T-helper 22 cell (primary cell): ENCODE measurements around the gene MRPS9.

ENCODE experiments used
- DNase-seq: peaks from one replicate; pipeline ENCODE4 v3.0.0-alpha.2; 2020; ENCODE audit warnings: low read depth

MRPS9 gene

DNA sequence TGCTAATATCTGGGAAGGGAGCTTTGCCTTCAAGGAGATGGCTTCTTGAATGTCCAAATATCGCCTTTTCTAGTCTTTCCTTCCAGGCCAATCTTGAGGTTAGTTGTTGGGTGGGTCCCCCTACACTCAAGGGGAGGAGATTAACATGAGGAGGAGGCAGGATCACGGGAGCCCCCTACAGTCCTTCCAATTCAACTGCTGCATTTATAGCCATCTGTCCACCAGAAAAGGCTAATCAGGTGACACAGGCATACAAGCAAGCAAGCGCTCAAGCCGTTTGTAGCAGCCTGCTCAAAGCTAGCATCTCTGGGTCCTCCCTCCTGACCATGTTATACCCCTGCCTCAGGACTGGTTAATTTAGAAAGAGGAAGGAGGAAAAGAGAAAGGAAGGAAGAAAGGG, 87.6 kb downstream of the MRPS9 start:
- no peak for DNase-seq

DNA sequence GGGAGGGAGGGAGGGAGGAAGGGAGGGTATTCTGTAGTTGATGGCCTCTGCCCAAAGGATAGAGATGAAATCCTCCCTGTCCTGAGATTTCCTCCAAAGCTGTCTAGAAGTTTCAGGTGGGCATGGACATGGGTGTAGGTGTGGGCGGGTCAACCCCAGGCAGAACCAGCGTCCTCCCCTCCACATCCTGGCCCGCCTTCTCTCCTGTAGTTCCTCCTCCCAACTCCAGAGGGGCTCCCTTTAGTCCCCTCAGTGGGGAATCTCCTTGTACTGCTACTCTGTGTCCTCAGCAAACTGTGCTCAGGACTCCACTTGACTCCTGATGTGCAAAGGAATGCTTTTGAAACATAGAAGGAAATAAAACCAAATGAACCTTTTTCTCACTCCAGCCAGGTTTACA, 88.1 kb downstream of the MRPS9 start:
- no peak for DNase-seq

DNA sequence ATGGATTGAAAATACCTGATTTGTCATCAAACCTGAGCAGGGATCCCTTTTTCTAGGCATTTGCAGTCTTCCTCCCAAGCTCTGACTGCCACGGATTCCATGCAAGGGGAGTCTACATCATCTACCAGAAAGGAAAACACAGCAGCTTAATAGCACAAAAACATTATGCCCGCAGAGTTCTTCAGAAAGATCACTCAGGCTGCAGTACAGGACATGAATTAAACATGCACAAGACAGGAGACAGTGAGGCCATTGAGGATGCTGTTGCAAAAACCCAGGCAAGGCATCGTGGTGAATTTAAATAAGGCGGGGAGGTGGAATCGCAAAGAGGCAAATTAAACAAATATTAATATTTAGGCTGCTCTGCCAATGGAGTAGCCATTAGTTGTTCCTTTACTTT, 88.5 kb downstream of the MRPS9 start:
- DNase-seq = no peak

DNA sequence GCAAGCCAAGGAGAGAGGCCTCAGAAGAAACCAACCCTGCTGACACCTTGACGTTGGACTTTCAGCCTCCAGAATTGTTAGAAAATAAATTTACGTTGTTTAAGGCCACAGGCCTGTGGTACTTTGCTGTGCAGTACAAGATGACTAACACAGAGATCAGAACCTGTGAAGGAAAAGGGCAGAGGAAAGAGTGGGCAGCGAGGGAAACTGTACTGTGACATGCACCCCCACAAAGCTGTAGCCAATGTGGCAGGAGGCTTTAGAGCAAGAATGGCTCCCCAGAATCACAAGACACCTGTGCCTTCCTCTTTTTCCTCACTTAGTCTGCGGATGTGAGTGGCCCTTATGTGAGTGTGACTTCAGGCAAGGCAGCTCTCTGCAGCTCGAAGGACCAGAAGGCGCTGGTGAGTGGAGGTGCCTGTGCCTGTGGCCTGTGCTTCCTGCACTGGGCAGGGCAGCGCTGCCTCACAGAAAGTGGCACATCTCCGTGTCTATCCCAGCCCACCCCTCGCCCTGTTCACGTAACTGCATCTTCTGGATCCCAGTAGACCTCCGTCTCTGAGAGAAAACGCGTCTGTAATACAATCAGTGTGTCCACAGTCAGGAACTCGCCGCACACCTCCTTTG, 89.5 kb downstream of the MRPS9 start:
- DNase-seq = no peak

DNA sequence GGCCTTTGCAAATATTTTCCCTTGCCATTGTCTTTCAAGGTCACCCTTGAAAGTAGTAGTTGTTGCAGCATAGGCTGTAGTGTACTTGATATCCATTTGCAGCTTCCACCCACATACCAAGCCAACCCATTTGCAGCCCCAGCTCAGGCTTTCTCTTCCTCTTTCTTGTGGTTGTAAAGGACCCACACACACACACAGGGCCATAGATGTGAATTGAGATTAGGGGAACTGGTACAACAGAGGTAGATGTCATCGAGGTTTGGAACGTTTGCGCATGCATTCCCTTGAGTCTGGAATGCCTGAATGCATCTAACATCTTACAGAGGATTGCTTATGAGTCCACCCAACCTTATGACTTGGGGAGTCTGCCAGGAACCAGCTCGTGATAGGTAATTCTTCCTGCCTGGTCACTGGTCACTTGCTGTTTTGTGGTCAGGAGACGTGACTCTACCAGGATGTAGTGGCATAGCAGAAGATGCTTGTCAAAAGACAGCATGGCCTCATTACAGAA, 91.9 kb downstream of the MRPS9 start:
- DNase-seq = no peak

DNA sequence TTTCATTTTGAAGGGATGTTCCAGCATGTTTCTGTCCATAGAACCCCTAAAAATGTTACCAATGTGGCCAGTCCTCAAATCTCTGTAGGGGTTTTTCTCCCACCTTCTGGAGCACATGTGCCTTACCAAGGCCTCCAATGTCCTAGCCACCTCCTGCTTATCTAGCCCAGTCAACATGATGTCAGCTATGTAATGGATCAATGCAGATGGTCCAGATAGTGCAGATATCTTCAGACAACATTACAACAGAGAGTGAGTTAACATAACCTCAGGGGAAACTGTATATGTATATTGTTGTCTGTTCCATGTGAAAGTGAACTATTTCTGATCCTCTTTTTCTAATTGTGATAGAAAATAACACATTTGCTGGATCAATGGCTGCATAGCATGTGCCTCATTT, 92.7 kb downstream of the MRPS9 start:
- DNase-seq = no peak

DNA sequence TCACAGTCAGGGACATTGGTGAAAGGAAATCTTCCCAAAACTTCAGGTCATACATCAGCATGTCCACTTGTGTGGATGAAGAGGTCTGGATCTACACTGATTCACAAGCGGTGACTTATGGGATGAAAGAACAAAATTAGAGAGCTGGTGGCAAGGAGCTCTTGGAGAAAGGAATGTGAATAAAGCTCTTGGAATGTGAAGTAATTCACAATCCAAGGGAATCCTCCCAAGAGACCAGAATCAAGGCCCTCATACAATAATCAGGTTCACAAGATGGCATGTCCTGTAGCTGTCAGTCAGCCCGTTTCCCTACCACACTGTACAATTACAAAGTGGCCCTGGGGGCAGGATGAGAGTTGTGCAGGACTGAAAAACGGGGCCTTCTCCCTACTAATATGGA, 96.2 kb downstream of the MRPS9 start:
- DNase-seq = no peak

DNA sequence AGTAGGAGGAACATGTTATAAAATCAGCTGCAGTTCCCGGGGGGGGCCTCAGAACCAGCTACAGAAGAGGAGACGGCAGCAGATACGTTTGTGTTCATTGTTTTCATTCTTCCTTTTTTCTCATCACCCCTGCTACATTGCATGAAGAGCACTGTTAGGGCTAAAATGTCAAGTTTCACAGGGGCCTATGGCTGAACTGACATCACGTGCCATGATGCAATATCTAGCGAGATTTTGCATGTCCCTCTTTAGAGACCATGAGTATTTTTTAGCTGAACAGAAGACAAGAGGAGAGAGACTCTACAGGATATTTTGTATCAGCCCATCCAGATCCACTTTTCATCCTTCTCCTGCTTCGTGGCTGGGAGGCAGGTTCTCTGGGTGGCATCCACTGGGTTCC, 97.6 kb downstream of the MRPS9 start:
- DNase-seq = no peak

DNA sequence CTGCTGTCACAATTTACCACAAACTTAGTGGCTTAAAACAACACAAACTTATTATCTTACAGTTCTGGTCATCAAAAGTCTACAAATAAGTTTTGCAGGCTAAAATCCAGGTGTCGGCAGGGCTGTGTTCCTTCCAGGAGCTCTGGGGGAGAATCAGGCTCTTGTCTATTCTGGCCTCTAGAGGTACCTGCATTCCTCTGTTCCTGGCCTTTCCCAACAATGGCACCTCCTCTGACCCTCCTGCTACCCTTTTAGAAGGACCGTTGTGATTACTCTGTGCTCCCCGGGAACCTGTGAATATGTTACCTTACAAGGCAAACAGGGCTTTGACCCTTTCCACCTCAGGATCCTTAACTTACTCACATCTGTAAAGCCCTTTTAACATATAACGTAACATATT, 98.5 kb downstream of the MRPS9 start:
- no peak for DNase-seq

DNA sequence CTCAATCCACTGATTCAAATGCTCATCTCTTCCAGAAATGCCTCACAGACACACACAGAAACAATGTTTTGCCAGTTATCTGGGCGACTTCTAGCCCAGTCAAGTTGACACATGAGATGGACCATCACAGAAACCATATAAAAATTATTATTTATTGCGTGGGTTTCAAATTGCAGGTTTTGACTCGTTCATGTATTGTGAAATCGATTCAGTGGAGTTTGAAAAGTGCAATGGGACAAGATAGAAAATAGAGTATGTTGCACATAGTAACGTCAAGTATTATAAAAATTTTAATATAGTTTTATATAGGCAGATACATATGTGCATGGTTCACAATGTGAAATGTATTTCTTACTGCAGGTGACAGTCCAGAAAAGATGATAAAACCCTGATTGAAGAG, 100.8 kb downstream of the MRPS9 start:
- no peak for DNase-seq

DNA sequence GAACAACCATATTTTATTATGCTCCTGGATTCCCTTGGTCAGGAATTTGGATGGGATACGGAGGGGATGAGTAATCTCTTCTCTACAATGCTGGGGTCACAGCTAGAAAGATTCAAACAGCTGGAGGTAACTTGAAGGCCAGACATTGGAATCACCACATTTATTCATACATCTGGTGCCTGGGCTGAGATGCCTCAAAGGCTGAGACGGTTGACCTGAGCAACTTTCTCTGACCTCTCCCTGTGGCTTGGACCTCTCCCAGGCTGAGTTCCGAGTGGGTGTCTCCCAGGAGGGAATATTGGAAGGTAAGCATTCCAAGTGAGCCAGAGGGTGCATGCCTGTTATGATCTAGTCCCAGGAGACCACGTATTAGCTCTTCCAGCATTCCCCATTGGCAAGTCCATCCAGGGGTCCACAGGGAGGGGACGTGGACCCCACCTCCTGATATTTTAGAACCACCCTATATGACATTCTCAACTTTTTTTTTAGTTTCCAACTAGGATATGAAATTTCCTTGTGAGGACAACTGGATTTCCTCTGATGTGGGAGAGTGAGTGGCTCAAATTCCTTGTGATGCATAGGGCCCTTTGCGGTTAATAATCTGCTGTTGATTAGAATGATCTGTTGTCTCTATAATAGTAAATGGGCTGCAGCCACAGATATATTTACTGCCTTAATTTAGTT, 101.8 kb downstream of the MRPS9 start:
- no peak for DNase-seq

DNA sequence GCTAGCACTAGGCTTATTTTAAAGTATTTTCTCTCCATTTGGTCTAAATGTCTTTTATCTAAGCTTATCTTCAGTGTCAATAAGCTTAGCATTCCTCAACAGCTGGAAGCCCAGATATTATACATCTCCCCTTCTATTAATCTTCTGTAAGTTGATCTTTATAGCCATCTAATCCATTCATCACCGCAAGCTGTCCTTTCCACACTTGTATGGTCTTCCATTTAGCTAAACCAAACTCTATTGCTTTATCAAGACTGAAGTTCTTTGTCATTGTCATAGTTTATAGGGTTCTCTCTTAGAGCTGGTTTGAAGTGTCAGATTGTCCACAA, 102.3 kb downstream of the MRPS9 start:
- DNase-seq = no peak

DNA sequence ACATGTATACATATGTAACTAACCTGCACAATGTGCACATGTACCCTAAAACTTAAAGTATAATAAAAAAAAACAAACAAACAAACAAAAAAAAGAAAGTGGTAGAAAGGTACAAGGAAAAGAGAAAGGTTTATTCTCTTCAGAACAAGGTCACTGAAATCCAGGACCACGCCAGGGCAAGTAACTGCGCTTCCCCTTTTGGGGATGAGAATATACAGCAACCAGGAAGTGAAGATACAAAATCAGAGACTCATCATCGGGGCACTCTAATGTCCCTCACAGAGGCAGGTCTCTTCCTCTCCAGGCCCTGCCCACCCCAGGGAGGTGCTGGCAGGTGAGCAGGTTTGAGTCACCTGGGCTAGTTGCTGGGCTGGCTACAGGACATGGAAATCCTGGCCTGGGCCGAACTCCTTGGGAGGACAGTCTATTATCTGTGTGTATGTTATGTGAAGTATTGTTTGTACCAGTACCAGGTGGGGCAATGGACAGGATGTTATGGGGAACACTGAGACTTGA, 103.3 kb downstream of the MRPS9 start:
- no peak for DNase-seq

DNA sequence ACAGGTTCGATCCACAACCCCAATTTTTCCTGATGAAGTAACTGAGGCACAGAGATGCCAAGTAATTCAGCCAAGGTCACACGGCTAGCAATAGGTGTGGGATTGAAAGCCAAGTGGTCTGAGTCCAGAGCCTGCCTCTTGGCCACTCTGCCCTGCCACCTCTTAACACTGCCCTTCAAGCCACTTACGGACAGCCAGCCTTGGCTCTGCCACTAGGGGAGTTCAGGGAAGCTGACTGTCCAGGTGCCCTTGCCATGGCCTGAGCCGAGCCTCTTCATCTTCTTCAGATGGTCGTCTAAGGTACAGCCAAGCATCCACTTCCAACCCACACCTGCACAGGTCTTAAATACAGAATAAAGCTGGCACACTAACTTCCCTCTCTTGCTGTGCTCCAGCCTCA, 104.4 kb downstream of the MRPS9 start:
- DNase-seq = no peak

DNA sequence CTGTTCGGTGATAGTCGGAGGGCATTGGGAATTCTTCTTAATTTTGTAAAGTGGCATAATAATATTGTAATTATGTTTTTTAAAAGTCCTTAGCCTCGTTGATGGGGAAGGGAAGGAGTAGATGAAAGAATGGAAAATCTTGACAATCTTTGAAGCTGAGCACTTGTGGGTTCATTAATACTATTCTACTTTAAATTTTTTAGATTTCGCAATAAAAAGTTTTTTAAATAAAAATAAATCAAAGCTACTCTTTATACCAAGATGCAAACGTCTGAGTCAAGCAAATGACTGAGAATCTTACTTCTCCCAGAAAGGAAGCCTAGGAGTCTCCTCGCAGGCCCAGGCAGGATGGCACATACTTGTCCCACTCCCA, 105.2 kb downstream of the MRPS9 start:
- DNase-seq = no peak

DNA sequence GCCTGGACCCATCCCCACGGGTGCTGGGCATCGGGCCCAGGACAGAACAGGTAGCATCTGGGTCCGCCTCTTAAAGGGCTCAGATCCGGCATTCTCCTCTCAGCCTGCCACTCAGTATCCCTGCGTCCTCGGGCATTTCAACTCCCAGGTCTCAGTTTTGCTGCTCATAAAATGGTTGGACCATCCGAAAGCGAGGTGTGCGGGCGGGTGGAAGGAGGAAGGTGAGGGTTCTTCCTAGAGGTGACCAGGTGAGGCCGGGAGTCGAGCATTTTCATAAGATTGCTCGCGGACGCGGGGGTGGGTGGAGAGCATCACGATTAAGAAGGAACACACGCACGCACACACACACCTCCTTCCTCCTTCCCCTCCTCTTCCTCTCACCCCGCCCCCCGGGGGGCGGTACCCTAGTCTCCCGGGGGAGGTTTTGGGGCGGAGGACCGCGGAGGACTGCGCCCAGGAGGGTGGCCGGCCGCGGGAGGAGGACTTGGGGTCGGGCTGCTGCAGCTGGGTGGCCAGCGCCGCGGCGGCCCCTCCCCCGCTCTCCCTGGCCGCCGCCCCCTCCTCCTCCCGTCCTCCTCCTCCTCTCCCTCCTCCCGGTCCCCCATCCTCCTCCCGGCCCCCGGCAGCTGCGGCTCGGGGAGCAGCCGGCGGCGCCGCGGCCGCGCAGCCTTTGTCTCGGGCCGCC, 105.7 kb downstream of the MRPS9 start:
- DNase-seq = no peak

DNA sequence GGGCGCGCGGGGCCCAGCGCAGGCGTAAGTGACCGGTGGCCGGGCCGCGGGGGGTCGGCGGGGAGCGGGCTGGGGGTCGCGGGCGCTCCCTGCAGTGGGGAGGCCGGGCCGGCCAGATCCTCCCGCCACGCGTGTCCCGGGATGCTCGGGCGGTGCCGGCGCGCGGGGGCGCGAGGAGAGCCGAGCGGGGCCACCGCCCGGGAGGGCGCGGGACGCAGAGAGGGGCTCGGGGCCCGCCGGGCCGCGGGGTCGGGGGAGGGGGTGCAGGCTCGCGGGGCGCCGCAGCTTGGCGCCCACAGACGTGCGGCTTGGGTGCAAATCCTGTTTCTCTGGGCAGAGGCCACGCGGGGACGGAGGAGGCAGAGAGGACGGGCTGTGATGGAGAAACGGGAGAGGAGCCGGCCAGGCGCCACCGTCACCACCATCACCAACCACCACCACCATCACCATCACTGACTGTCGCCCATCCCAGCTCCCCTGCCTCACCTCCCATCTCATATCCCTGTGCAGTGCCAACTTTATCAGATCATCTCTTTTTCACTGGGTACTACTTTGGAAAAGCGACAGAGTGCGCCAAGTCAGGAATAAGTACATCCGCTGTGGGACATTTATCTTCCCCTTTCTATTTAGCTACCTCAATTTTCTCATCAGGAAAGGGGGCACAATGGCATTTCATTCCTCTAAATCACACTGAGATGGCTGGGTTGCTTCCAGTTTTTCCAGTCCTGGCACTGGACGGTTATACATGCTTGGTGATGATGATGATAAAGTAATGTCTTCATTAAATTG, 106.5 kb downstream of the MRPS9 start:
- DNase-seq = no peak

DNA sequence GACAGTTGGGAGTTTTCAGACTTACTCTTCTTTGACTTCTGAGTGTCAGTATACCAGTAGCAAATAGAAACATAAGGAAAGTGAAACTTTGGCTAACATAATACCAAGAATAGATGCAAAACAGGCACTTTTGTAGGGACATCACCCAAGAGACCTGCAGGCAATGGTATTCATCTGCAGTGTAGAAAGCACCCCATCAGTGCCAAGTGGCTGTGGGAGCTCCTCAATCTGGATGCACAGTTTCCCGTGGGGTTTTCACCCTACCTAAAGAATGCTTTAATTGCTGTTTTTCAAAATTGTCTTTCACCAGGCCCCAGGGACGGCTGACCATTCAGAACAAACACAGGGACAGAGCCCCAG, 107.1 kb downstream of the MRPS9 start:
- DNase-seq = no peak

DNA sequence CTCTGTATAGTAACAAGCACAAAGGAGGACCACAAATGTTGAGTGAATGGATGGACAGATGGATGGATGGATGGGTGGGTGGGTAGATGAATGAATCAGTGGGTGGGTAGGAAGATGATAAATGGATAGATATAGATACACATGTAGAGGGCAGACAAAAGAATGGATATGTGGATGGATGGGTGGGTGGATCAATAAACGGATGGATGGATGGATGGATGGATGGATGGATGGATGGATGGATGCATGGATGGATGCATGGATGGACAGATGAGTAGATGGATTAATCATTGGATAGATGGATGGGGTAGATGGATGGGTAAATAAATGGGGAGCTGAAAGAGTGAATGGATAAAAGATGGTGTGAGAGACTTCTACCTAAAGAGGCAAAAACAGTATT, 111.4 kb downstream of the MRPS9 start:
- no peak for DNase-seq
